NB4 (cell line): ENCODE data around the gene BICD2.

Experiments
- DNase-seq: peaks from one replicate; pipeline ENCODE4 v3.0.0; 2010; ENCODE audit warnings: low read depth
- H3K4me3 ChIP-seq: one replicate; pipeline ENCODE4 v1.5.1; 2011; ENCODE audit warnings: mild to moderate bottlenecking, low read depth, low read length, moderate library complexity
- MAX ChIP-seq: IDR thresholded peaks from 2 replicates; pipeline ENCODE4 v1.6.1; 2011; ENCODE audit warnings: low read depth, low read length
- MYC ChIP-seq: IDR thresholded peaks from 2 replicates; pipeline ENCODE4 v1.6.1; 2011; ENCODE audit warnings: low read depth, low read length
- POLR2A ChIP-seq: IDR thresholded peaks from 2 replicates; pipeline ENCODE4 v1.6.1; 2011; ENCODE audit warnings: mild to moderate bottlenecking; ENCODE audit not compliant: insufficient read length; ENCODE audit errors: extremely low read depth
- TF ChIP-seq, protein P1 (sequence below): IDR thresholded peaks from one replicate; pipeline ENCODE4 v1.5.1; 2012; ENCODE audit warnings: low read depth, low read length

BICD2 gene

GRCh38 chr9:92736563-92737215, 27.9 kb downstream of the BICD2 start:
- DNase-seq = no peak
- H3K4me3 ChIP-seq = no peak overlapping the region
- TF ChIP-seq MAX (no peak), POLR2A (no peak), MYC (no peak)
- TF ChIP-seq, protein P1, sequence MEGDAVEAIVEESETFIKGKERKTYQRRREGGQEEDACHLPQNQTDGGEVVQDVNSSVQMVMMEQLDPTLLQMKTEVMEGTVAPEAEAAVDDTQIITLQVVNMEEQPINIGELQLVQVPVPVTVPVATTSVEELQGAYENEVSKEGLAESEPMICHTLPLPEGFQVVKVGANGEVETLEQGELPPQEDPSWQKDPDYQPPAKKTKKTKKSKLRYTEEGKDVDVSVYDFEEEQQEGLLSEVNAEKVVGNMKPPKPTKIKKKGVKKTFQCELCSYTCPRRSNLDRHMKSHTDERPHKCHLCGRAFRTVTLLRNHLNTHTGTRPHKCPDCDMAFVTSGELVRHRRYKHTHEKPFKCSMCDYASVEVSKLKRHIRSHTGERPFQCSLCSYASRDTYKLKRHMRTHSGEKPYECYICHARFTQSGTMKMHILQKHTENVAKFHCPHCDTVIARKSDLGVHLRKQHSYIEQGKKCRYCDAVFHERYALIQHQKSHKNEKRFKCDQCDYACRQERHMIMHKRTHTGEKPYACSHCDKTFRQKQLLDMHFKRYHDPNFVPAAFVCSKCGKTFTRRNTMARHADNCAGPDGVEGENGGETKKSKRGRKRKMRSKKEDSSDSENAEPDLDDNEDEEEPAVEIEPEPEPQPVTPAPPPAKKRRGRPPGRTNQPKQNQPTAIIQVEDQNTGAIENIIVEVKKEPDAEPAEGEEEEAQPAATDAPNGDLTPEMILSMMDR = no peak

DNA sequence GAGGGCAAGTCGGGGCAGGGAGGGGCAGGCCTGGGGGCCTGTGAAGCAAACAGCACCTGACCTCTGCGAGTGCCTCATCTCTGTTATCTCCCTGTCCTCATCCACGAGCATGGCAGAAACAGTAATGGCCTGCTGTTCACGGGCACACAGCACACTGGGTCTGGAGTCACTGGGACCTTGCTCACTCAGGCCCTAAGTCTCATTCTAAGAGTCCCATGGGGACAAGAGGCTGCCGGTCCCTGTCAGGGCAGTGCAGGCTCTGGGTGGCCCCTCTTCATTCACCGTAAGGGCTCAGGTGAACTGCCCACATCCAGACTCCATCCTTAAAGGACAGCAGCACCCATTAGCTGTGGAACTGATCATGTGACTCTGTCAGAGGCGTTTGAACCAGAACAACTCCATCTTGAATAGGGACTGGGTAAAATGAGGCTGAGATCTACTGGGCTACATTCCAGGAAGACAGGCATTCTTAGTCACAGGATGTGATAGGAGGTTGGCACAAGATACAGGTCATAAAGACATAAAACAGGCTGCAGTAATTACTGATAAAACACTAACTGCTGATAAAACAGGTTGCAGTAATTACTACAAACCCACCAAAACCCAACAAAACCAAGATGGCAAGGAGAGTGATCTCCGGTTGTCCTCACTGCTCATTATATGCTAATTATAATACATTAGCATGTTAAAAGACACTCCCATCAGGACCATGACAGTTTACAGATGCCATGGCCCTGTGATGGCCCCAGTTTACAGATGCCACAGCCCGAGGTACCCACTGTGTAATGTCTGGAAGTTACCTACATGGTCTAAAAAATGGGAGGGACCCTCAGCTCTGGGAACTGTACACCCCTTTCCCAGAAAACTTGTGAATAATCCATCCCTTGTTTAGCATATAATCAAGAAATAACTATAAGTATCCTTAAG, 28.7 kb downstream of the BICD2 start:
- no peak for DNase-seq
- no peak overlapping the region for H3K4me3 ChIP-seq
- TF ChIP-seq MYC (no peak), POLR2A (no peak), MAX (no peak)
- TF ChIP-seq, protein P1 = no peak

DNA sequence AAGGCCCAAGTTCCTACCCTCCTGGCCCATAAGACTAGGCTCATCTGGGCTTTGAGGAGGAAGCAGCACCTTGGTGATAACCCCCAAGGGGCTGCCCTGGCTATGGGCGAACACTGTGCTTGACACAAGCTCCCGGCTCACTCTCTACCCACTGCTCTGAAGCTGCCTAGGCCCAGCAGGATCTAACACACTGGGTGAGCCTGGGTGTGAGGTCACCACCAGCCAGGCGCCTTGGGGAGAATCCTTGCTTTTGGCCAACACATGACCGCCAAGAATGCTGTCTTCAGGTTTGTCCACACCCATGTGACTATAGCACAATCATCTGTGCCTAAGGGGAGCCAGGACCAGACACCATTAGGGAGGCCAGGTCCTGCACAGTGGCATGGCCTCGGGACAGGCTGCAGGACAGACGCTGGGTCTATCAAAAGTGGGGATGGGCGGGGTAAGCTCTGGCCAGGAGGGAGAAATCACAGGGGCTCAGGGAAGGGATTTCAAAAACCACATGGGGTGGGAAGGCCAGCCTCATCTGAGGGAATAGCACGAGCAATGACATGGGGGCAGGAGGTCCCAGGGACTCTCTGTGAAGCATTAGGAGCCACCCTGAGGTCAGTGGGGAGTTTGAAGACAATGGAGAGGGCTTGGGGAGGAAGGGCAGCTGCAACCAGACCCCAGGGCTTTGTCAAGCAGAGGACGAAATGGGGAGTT, 29.6 kb downstream of the BICD2 start:
- TF ChIP-seq MYC (no peak), POLR2A (no peak), MAX (no peak)
- TF ChIP-seq, protein P1 = no peak
- DNase-seq = no peak
- no peak overlapping the region for H3K4me3 ChIP-seq

GRCh38 chr9:92730897-92731296, 33.7 kb downstream of the BICD2 start:
- TF ChIP-seq POLR2A = no peak
- no peak for TF ChIP-seq MAX
- TF ChIP-seq, protein P1 = no peak
- no peak for TF ChIP-seq MYC
- no peak overlapping the region for H3K4me3 ChIP-seq
- DNase-seq = no peak

GRCh38 chr9:92729735-92730155, 34.9 kb downstream of the BICD2 start:
- DNase-seq = no peak
- TF ChIP-seq, protein P1 = no peak
- TF ChIP-seq POLR2A (no peak), MYC (no peak), MAX (no peak)
- no peak overlapping the region for H3K4me3 ChIP-seq
